Stomach (tissue), 4 donors: ENCODE data around the gene CCDC88C.

Source experiments
- EP300 ChIP-seq: sonication (generic); formaldehyde crosslinking; IDR thresholded peaks from one replicate; pipeline ENCODE4 v1.6.1; 2017; ENCODE audit warnings: antibody characterized with exemption
- POLR2A ChIP-seq, 4 donors: fragments of 450-650 bp; IDR thresholded peaks; one replicate each; pipeline ENCODE4 v1.6.1; 2016; ENCODE audit warnings: antibody characterized with exemption in 4 of 4, control low read depth in 2 of 4, mild to moderate bottlenecking in 1 of 4, moderate library complexity in 1 of 4
- POLR2AphosphoS5 ChIP-seq, 3 donors: sonication (generic); formaldehyde crosslinking; IDR thresholded peaks; one replicate each; pipeline ENCODE4 v1.6.1; 2016; ENCODE audit warnings: antibody characterized with exemption in 3 of 3
- TF ChIP-seq, protein P1 (sequence below), 7 experiments: fragments of 450-650 bp in 4 of 7; fragments of 200-600 bp in 3 of 7; sonication (generic) in 3 of 7; IDR thresholded peaks; one replicate each; pipeline ENCODE4 v1.5.1; 2016 to 2019; ENCODE audit warnings: antibody characterized with exemption in 7 of 7, control low read depth in 2 of 7, mild to moderate bottlenecking in 1 of 7

- TF ChIP-seq POLR2A (IDR thresholded peaks at IDR 0.05) (no peak), EP300 (no peak), POLR2AphosphoS5 (IDR thresholded peaks at IDR 0.05) (no peak)
- TF ChIP-seq, protein P1, sequence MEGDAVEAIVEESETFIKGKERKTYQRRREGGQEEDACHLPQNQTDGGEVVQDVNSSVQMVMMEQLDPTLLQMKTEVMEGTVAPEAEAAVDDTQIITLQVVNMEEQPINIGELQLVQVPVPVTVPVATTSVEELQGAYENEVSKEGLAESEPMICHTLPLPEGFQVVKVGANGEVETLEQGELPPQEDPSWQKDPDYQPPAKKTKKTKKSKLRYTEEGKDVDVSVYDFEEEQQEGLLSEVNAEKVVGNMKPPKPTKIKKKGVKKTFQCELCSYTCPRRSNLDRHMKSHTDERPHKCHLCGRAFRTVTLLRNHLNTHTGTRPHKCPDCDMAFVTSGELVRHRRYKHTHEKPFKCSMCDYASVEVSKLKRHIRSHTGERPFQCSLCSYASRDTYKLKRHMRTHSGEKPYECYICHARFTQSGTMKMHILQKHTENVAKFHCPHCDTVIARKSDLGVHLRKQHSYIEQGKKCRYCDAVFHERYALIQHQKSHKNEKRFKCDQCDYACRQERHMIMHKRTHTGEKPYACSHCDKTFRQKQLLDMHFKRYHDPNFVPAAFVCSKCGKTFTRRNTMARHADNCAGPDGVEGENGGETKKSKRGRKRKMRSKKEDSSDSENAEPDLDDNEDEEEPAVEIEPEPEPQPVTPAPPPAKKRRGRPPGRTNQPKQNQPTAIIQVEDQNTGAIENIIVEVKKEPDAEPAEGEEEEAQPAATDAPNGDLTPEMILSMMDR (IDR thresholded peaks at IDR 0.05) = no peak
Observed at GRCh38 chr14:91288876-91289275, 128.7 kb downstream of the CCDC88C start.
